Duodenal mucosa (tissue), 2 donors: ENCODE results near the gene SH3GL2.

Source experiments
- H3K27ac ChIP-seq: one replicate; pipeline ENCODE4 v1.7.0; 2013; ENCODE audit warnings: low read depth, low read length
- H3K27me3 ChIP-seq, 2 donors: one replicate each; pipeline ENCODE4 v1.7.0; 2013; ENCODE audit warnings: low read length in 2 of 2, control low read depth in 1 of 2; ENCODE audit not compliant: insufficient read depth in 2 of 2, control insufficient read depth in 1 of 2
- H3K36me3 ChIP-seq, 2 donors: one replicate each; pipeline ENCODE4 v1.7.0; 2013; ENCODE audit warnings: low read length in 2 of 2, control low read depth in 1 of 2; ENCODE audit not compliant: insufficient read depth in 2 of 2, control insufficient read depth in 1 of 2
- H3K4me1 ChIP-seq, 2 donors: one replicate each; pipeline ENCODE4 v1.7.0; 2013; ENCODE audit warnings: low read length in 2 of 2, control low read depth in 1 of 2; ENCODE audit not compliant: insufficient read depth in 2 of 2, control insufficient read depth in 1 of 2
- H3K4me3 ChIP-seq, 2 donors: one replicate each; pipeline ENCODE4 v1.7.0; 2013; ENCODE audit warnings: low read length in 2 of 2, low read depth in 1 of 2
- H3K9ac ChIP-seq, 2 donors: one replicate each; pipeline ENCODE4 v1.7.0; 2013; ENCODE audit warnings: low read length in 2 of 2, low read depth in 1 of 2
- H3K9me3 ChIP-seq, 2 donors: one replicate each; pipeline ENCODE4 v1.7.0; 2013; ENCODE audit warnings: low read length in 2 of 2, control low read depth in 1 of 2; ENCODE audit not compliant: control insufficient read depth in 1 of 2

Gene SH3GL2

DNA sequence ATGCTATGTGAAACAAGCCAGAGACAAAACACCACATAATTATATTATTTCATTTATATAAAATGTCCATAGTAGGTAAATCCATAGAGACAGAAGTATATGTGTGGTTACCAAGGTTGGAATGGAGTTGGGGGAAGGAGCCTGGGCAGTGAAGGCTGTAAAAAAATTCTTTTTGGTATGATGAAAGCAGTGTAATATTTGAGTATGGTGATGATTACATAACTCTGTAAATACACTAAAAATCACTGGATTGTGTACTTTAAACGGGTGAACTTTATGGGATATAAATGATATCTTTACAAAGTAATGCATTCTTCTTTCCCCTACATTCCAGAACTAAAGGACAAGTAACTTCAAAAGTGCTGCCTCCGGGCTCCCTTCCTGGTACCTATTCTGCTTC is 155.8 kb downstream of the SH3GL2 start:
- H3K4me1 ChIP-seq = no peaks in the 10 kb centered on the region
- H3K9ac ChIP-seq = no peak overlapping the region
- H3K36me3 ChIP-seq = no peaks in the 10 kb centered on the region
- no peaks in the 10 kb centered on the region for H3K9me3 ChIP-seq
- H3K4me3 ChIP-seq = no peak overlapping the region
- no peaks in the 10 kb centered on the region for H3K27me3 ChIP-seq
- no peak overlapping the region for H3K27ac ChIP-seq

GRCh38 chr9:17735859-17736258 is 157.0 kb downstream of the SH3GL2 start:
- Histone ChIP-seq H3K9me3 (no peaks in the 10 kb centered on the region), H3K4me3 (no peak overlapping the region), H3K27ac (no peak overlapping the region), H3K4me1 (no peaks in the 10 kb centered on the region), H3K27me3 (no peaks in the 10 kb centered on the region), H3K9ac (no peak overlapping the region), H3K36me3 (no peaks in the 10 kb centered on the region)

DNA sequence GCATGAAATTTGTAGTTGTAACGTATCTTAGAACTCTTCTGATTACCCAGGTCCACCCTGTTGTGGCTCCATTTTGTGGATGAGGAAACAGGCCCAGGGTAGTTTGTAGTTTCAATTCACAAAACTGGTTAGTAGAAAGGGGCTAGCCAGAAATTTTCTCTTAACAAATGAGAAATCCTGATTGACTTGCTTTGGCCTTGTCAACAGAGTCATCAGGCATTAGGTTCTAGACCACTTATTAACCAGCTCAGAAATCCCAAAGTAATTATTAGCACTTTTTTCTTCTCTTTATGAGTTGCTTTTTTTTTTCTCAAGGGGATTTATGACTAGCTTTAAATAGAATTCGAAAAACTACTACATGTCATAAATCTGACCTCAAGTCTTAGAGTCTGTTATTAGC is 160.2 kb downstream of the SH3GL2 start:
- Histone ChIP-seq H3K4me3 (no peak overlapping the region), H3K36me3 (no peaks in the 10 kb centered on the region), H3K27me3 (no peaks in the 10 kb centered on the region), H3K9me3 (no peaks in the 10 kb centered on the region), H3K27ac (no peak overlapping the region), H3K9ac (no peak overlapping the region), H3K4me1 (no peaks in the 10 kb centered on the region)

DNA sequence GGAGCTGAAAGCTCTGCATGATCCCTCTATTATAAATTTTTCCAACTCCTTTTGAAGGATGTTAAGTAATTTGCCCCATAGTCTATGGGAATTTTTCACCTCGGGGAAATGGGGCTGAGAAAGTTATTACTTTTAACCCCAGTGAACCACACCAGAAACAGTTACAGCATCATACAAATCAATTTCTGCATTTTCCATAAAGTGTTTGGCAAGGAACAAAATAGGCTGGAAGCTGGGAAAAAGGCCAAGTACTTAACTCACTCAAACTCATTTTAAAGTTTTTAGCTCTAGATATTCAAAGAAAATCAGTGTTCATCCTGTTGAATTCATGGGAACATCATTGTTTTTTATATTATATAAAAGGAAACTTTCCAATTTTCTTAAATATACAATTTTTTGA is 160.9 kb downstream of the SH3GL2 start:
- Histone ChIP-seq H3K9ac (no peak overlapping the region), H3K9me3 (no peaks in the 10 kb centered on the region), H3K27ac (no peak overlapping the region), H3K36me3 (no peaks in the 10 kb centered on the region), H3K27me3 (no peaks in the 10 kb centered on the region), H3K4me3 (no peak overlapping the region), H3K4me1 (no peaks in the 10 kb centered on the region)

DNA sequence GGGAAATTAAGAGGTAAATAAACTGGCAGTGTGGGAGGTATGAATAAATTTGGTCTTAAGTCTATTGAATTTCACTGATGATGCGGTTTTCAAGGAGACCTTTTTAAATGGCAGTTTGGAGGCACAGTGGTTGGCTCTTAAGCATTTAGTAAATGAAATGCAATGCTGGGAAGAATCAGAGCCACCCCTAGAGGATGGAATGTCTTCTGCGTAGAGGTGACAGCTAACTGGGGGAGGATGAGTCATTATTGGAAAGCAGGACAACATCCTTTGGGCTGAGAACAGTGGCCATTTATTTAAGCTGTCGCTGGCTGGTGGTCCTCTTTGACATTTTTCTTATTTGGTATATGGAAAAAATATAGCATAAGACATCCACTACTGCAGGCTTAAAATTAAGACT is 163.2 kb downstream of the SH3GL2 start:
- Histone ChIP-seq H3K4me3 (no peak overlapping the region), H3K9ac (no peak overlapping the region), H3K9me3 (no peaks in the 10 kb centered on the region), H3K36me3 (no peaks in the 10 kb centered on the region), H3K4me1 (no peaks in the 10 kb centered on the region), H3K27me3 (no peaks in the 10 kb centered on the region), H3K27ac (no peak overlapping the region)

DNA sequence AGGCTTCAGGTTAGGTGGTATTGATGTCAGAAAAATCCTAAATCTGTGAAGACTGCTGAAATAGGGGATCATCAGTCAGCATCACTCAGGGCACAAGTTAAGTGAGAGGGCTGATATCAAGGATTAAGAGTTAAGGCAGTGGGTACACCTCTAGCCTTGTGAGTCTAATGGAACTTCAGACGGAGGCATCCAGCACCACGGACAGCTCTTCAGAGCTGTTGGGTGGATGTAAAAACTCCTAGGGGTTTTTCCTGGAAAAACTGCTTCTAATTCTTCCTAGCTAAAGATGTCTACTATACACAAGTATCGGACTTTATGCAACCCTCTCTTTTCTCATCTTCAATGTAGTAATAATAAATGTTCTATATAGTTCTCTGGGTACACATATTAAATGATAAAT is 165.9 kb downstream of the SH3GL2 start:
- H3K27me3 ChIP-seq = no peaks in the 10 kb centered on the region
- no peak overlapping the region for H3K9ac ChIP-seq
- H3K4me1 ChIP-seq = no peaks in the 10 kb centered on the region
- no peaks in the 10 kb centered on the region for H3K9me3 ChIP-seq
- H3K27ac ChIP-seq = no peak overlapping the region
- no peaks in the 10 kb centered on the region for H3K36me3 ChIP-seq
- no peak overlapping the region for H3K4me3 ChIP-seq

DNA sequence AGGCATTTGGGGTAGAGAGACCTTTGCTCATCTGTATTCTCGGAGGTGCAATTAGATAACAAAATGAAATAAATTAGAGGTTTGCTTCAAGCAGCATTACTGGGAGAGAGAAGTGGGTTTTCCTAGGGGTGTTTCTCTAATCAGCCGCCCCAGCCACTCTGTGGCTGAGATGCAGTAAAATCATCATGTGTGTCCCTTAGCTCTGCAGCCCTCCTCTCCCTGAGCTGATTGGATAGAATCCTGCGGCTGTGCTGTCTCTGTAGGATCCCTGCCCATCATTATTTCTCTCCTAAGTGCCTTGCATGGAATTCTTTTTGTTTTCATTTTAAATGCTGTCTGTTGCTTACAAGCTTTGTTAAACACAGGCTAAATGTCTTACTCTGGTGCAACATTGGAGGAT is 171.4 kb downstream of the SH3GL2 start:
- Histone ChIP-seq H3K9ac (no peak overlapping the region), H3K4me3 (no peak overlapping the region), H3K27me3 (no peaks in the 10 kb centered on the region), H3K9me3 (no peaks in the 10 kb centered on the region), H3K27ac (no peak overlapping the region), H3K4me1 (no peaks in the 10 kb centered on the region), H3K36me3 (no peaks in the 10 kb centered on the region)

- Histone ChIP-seq H3K36me3 (no peaks in the 10 kb centered on the region), H3K27ac (no peak overlapping the region), H3K27me3 (no peaks in the 10 kb centered on the region), H3K4me3 (no peak overlapping the region), H3K9me3 (no peaks in the 10 kb centered on the region), H3K9ac (no peak overlapping the region), H3K4me1 (no peaks in the 10 kb centered on the region)
These were observed 172.6 kb downstream of the SH3GL2 start for GRCh38 chr9:17751486-17751885.

DNA sequence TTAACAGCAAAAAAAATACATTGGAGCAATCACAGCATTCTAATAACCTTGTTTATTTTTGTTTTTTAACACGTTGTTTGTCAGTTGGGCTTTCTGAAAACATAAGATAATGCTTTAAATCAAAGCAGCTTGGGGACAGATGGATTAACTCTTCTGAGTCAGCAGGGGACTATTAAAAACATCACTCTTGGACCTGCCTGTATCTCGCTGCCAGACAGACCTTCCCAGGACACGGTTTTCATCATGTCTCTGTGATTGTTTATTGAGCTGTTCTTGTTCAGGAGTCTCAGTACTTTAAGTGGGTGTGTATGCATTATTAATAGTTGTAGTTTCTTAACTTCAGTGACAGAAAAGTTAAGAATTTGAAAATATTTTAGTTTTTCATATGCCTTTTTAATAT is 173.2 kb downstream of the SH3GL2 start:
- no peaks in the 10 kb centered on the region for H3K36me3 ChIP-seq
- no peaks in the 10 kb centered on the region for H3K4me1 ChIP-seq
- H3K9ac ChIP-seq = no peak overlapping the region
- no peak overlapping the region for H3K4me3 ChIP-seq
- H3K27me3 ChIP-seq = no peaks in the 10 kb centered on the region
- H3K9me3 ChIP-seq = no peaks in the 10 kb centered on the region
- no peak overlapping the region for H3K27ac ChIP-seq

GRCh38 chr9:17757816-17758215 is 178.9 kb downstream of the SH3GL2 start:
- no peaks in the 10 kb centered on the region for H3K9me3 ChIP-seq
- H3K4me1 ChIP-seq = no peaks in the 10 kb centered on the region
- no peak overlapping the region for H3K4me3 ChIP-seq
- no peak overlapping the region for H3K27ac ChIP-seq
- H3K36me3 ChIP-seq = no peaks in the 10 kb centered on the region
- H3K9ac ChIP-seq = no peak overlapping the region
- no peaks in the 10 kb centered on the region for H3K27me3 ChIP-seq

- H3K27ac ChIP-seq = no peak overlapping the region
- H3K4me3 ChIP-seq = no peak overlapping the region
- H3K36me3 ChIP-seq = no peaks in the 10 kb centered on the region
- H3K4me1 ChIP-seq = no peaks in the 10 kb centered on the region
- H3K9me3 ChIP-seq = no peaks in the 10 kb centered on the region
- H3K9ac ChIP-seq = no peak overlapping the region
- no peaks in the 10 kb centered on the region for H3K27me3 ChIP-seq
These were observed 181.4 kb downstream of the SH3GL2 start for GRCh38 chr9:17760250-17760649.
